ENCODE data around the gene NKAIN2.

The NKAIN2 gene

DNA sequence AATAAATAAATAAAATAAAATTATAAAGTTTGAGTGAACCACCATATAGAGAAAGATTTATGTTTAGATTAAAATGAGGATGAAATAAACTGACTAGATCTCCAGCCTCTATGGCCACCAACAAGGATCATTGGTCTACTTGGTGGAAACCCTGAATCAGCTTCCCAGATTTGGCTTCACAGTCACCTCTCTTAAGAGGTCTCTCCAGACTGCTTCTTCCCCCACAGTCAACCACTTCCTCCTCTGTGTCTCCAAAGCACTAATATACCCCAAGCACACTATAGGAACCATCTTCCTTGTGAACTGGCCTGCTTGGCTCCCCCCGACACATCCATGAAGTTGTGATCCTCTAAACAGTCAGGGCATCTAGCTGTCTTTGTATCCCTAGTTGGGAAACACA, 629.0 kb downstream of the NKAIN2 start:
- TF ChIP-seq CTCF (IDR thresholded peaks at IDR 0.05), result no peak
- no peak for TF ChIP-seq ZFX (IDR thresholded peaks at IDR 0.05; ENCODE audit: borderline replicate concordance)

DNA sequence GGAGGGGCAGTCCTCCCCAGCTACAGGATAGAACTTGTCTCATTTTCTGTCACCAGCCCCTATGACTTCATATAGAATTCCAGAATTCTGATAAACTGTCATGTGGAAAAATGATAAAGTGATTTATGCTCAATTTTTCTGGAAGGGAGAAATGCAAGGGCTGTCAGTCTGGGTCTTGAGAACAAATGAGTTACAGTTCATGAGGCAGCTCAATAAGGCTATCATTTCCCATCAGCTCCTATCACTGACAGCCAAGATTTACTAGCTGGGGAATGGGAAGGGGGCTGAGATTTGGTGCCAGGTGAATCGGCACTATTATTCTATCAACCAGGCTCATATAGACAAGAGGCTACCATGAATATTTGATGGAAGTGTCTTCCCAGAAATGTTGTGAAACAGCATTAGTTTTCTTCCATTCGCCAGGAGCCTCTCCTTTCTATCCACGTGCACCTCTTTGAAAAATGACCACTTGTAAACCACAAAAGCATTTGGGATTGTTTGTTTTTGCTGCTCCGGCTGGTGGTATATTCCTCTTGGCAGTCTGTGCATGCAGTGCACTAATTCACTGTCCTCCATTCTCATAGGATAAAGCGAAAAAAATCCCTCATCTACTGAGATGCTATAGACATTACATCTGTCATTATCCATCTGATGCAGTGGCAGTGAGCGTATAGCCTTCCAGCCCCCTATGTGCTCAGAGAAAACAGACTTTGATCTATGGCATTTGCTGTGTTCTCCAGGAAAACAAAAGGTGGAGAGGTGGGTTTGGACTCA, 629.9 kb downstream of the NKAIN2 start:
- no peak overlapping the region for H3K27ac ChIP-seq
- TF ChIP-seq ZFX (IDR thresholded peaks at IDR 0.05; ENCODE audit: borderline replicate concordance), result no peak
- TF ChIP-seq CTCF (IDR thresholded peaks at IDR 0.05), result no peak

More for the DNA sequence above, 629.0 kb downstream of the NKAIN2 start:
- no peak overlapping the region for H3K27ac ChIP-seq

DNA sequence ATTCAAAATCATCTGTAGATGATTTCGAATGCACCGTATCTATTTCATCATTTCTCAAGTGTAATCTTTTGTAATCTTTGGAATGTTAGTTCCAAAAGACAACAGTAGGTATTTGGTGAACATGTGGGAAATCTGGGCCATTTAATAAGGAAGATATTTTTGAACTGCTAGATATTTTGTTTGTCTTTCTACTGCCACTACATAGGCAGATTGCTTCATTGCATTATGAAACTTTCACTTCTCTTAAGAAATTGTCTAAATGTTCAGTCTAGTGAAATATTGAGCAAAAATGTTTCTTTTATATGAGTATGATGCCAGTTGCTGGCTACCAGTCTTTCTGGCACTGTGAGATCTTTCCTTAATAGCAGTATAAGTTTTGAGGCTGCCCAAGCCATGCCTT, 630.8 kb downstream of the NKAIN2 start:
- TF ChIP-seq CTCF (IDR thresholded peaks at IDR 0.05) (no peak), ZFX (IDR thresholded peaks at IDR 0.05; ENCODE audit: borderline replicate concordance) (no peak)
- no peak overlapping the region for H3K27ac ChIP-seq

DNA sequence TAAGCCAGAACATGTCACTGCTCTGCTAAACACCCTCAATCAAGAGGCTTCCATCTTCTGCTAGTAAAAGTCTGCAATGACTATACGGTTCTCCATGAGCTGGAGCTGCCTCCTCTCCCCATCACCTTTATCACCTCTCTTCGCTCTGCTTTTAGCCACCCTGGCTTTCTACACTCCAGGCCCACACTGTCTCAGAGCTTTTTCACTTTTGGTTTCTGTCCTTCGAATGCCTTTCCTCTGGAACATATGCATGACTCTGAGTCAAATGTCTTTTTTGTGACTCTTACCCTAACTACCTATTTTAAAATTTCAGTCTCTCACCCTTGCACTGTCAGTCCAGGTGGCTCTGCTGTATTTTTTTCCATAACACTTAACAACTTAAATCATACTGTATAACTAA, 633.1 kb downstream of the NKAIN2 start:
- TF ChIP-seq CTCF (IDR thresholded peaks at IDR 0.05) (no peak), ZFX (IDR thresholded peaks at IDR 0.05; ENCODE audit: borderline replicate concordance) (no peak)
- H3K27ac ChIP-seq, result no peak overlapping the region

- TF ChIP-seq ZFX (IDR thresholded peaks at IDR 0.05; ENCODE audit: borderline replicate concordance) (no peak), CTCF (IDR thresholded peaks at IDR 0.05) (no peak)
- H3K27ac ChIP-seq, result no peak overlapping the region
Observed at GRCh38 chr6:124438546-124439065, 634.9 kb downstream of the NKAIN2 start.

- H3K27ac ChIP-seq, result no peak overlapping the region
- no peak for TF ChIP-seq ZFX (IDR thresholded peaks at IDR 0.05; ENCODE audit: borderline replicate concordance)
- TF ChIP-seq CTCF (IDR thresholded peaks at IDR 0.05), result no peak
Observed at GRCh38 chr6:124441450-124441849, 637.8 kb downstream of the NKAIN2 start.

DNA sequence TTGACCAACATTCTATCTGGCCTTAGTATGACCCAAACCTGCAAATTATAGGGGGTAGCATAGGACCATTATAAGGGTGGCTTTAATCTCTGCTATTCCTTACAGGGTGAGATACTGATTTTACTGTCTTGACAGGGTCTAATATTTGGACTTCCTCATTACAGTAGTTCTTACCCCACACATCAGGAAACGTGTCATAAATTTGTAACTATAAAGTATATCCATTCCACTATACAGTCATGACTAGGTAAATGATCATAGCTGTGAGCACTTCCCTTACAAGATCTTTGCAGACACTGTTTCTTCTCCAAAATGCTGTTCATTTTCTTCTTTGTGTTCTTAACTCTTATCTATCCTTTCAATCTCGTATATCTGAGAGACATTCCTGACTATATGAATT, 639.9 kb downstream of the NKAIN2 start:
- TF ChIP-seq CTCF (IDR thresholded peaks at IDR 0.05), result no peak
- TF ChIP-seq ZFX (IDR thresholded peaks at IDR 0.05; ENCODE audit: borderline replicate concordance), result no peak
- no peak overlapping the region for H3K27ac ChIP-seq

Data from 22Rv1 (cell line).